ENCODE data around the gene JTB.
"Not testable (repeated sequence)": the region's sequence is repeated elsewhere in the genome, so short reads cannot be mapped to it uniquely, and the experiment has no call there.

JTB gene

DNA sequence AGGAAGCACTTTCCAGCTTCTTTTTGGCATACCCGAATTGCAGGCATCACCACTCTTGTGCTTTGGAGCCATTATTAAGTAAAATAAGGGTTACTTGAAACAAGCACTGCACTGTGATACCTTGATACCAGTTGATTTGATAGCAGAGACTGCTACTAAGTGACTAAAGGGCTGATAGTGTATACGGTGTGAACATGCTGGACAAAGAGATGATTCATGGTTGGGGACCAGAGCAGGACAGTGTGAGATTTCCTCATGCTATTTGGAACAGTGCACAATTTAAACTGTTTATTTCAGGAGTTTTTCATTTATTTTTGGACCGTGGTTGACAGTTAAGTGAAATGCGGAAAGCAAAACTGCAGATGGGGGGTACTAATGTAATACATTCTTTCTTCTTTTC, 22.9 kb upstream of the JTB start:
- DNase-seq (ENCODE audit: low read depth): no peak
- H3K4me3 ChIP-seq (ENCODE audit: control insufficient read depth, low read depth, low read length): no peak overlapping the region
- TF ChIP-seq CTCF (IDR thresholded peaks at IDR 0.05; ENCODE audit: control insufficient read depth, insufficient read depth, low read depth, low read length, missing control alignments): no peak

- H3K4me3 ChIP-seq (ENCODE audit: control insufficient read depth, low read depth, low read length); DNase-seq (ENCODE audit: low read depth): not testable (repeated sequence)
Measured at GRCh38 chr1:153996882-153997281, 19.4 kb upstream of the JTB start.

GRCh38 chr1:153995640-153996039, 18.2 kb upstream of the JTB start:
- DNase-seq (ENCODE audit: low read depth): no peak
- TF ChIP-seq CTCF (IDR thresholded peaks at IDR 0.05; ENCODE audit: control insufficient read depth, insufficient read depth, low read depth, low read length, missing control alignments): no peak
- H3K4me3 ChIP-seq (ENCODE audit: control insufficient read depth, low read depth, low read length): no peak overlapping the region

GRCh38 chr1:153995202-153995601, 17.7 kb upstream of the JTB start:
- no peak for DNase-seq (ENCODE audit: low read depth)
- TF ChIP-seq CTCF (IDR thresholded peaks at IDR 0.05; ENCODE audit: control insufficient read depth, insufficient read depth, low read depth, low read length, missing control alignments): no peak
- H3K4me3 ChIP-seq (ENCODE audit: control insufficient read depth, low read depth, low read length): no peak overlapping the region

DNA sequence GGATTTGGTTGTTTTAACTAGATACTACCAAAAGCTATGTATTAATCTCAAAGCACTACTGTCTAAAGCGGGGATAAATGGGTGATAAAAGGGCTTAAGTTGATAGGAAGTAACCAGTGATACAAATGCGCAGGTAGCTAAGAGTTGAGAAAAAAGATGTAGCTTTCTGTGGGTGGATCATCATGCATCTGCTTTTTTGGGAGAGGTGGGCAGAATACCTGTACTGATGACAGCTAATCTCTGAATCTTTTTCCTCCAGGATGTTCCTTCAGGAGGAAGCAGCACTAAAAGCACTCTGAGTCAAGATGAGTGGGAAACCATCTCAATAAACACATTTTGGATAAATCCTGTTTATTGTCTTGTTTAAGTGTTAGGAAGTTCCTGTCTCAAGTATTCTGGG, 14.3 kb upstream of the JTB start:
- peak overlapping the region; percentile 91 for H3K4me3 ChIP-seq (ENCODE audit: control insufficient read depth, low read depth, low read length)
- TF ChIP-seq CTCF (IDR thresholded peaks at IDR 0.05; ENCODE audit: control insufficient read depth, insufficient read depth, low read depth, low read length, missing control alignments): no peak
- DNase-seq (ENCODE audit: low read depth): no peak

- H3K4me3 ChIP-seq (ENCODE audit: control insufficient read depth, low read depth, low read length): peak overlapping the region; percentile 91
- TF ChIP-seq CTCF (IDR thresholded peaks at IDR 0.05; ENCODE audit: control insufficient read depth, insufficient read depth, low read depth, low read length, missing control alignments): no peak
- no peak for DNase-seq (ENCODE audit: low read depth)
Measured at GRCh38 chr1:153991151-153991630, 13.7 kb upstream of the JTB start.

GRCh38 chr1:153990468-153991150, 13.1 kb upstream of the JTB start, which contains the start of gene RPS27:
TSS of gene RPS27 (plus strand) at chr1:153990762. CDS start at chr1:153990797, 35 bp downstream.
- no peak for TF ChIP-seq CTCF (IDR thresholded peaks at IDR 0.05; ENCODE audit: control insufficient read depth, insufficient read depth, low read depth, low read length, missing control alignments)
- DNase-seq (ENCODE audit: low read depth): peak; percentile 97

More at GRCh38 chr1:153990468-153991150, 13.1 kb upstream of the JTB start, which contains the start of gene RPS27:
- H3K4me3 ChIP-seq (ENCODE audit: control insufficient read depth, low read depth, low read length): peak within 1 kb of the TSS; percentile 91
